CD4-positive, alpha-beta T cell (primary cell): ENCODE measurements around the gene DEPDC5. TPM values are rescaled to one million over a fixed set of nuclear protein-coding genes. Genes with fewer than 3 reads are reported as not detected.

Experiments used
- ATAC-seq: fragments of 200-7000 bp; cut with Tn5 transposase; one replicate; pipeline ENCODE4 v1.10.0; 2022; ENCODE audit warnings: mild to moderate bottlenecking; ENCODE audit not compliant: poor library complexity
- CTCF ChIA-PET: fragments of 350-600 bp; sonication (Branson Sonifier 250); formaldehyde crosslinking; loops from one replicate; lab custom pipeline; 2021; ENCODE audit warnings: antibody characterized with exemption, inconsistent platforms; lab: Charles Lee
- POLR2A ChIA-PET: fragments of 350-600 bp; sonication (Branson Sonifier 250); formaldehyde crosslinking; loops from one replicate; lab custom pipeline; 2021; ENCODE audit warnings: antibody characterized with exemption, inconsistent platforms; lab: Charles Lee
- DNase-seq, 14 experiments: peaks; one replicate each; pipeline ENCODE4 v3.0.0-alpha.2; 2013 to 2020; ENCODE audit warnings: mixed read lengths in 2 of 14
- H3K27ac ChIP-seq, 2 donors: one replicate each; pipeline versions ENCODE4 v1.5.1 to v1.7.0; 2013; ENCODE audit warnings: low read length in 2 of 2, low read depth in 1 of 2, mild to moderate bottlenecking in 1 of 2
- H3K27me3 ChIP-seq, 2 experiments: 1 replicate in 1 of 2; 2 replicates in 1 of 2; pipeline versions ENCODE4 v1.6.1 to v1.7.0; 2013; ENCODE audit warnings: low read length in 2 of 2, control low read depth in 1 of 2, mild to moderate bottlenecking in 1 of 2, moderate library complexity in 1 of 2; ENCODE audit not compliant: insufficient read depth in 2 of 2, control insufficient read depth in 1 of 2
- H3K36me3 ChIP-seq: one replicate; pipeline ENCODE4 v1.6.1; 2013; ENCODE audit warnings: low read length, control low read depth; ENCODE audit not compliant: insufficient read depth
- H3K4me1 ChIP-seq: one replicate; pipeline ENCODE4 v1.6.1; 2013; ENCODE audit warnings: low read length, control low read depth; ENCODE audit not compliant: insufficient read depth
- H3K4me3 ChIP-seq: one replicate; pipeline ENCODE4 v1.5.1; 2013; ENCODE audit warnings: mild to moderate bottlenecking, low read length, moderate library complexity
- H3K9me3 ChIP-seq, 2 experiments: 1 replicate in 1 of 2; 2 replicates in 1 of 2; pipeline versions ENCODE4 v1.6.1 to v1.7.0; 2013; ENCODE audit warnings: low read length in 2 of 2, mild to moderate bottlenecking in 2 of 2, control low read depth in 1 of 2, moderate library complexity in 1 of 2; ENCODE audit not compliant: control insufficient read depth in 1 of 2, insufficient read depth in 1 of 2
- H3K27ac Mint-ChIP-seq: one replicate; pipeline ENCODE4 v1.8.0; 2020; ENCODE audit warnings: mixed read lengths
- H3K27me3 Mint-ChIP-seq: one replicate; pipeline ENCODE4 v1.8.0; 2021; ENCODE audit warnings: mixed read lengths
- H3K36me3 Mint-ChIP-seq: one replicate; pipeline ENCODE4 v1.8.0; 2021; ENCODE audit warnings: low read depth, mixed read lengths
- H3K4me1 Mint-ChIP-seq: one replicate; pipeline ENCODE4 v1.8.0; 2021; ENCODE audit warnings: low read depth, mixed read lengths
- H3K4me3 Mint-ChIP-seq: one replicate; pipeline ENCODE4 v1.8.0; 2020; ENCODE audit warnings: mild to moderate bottlenecking, mixed read lengths
- H3K9me3 Mint-ChIP-seq: one replicate; pipeline ENCODE4 v1.8.0; 2020; ENCODE audit warnings: mixed read lengths
- CTCF ChIP-seq: fragments of 200-600 bp; IDR thresholded peaks from one replicate; pipeline ENCODE4 v1.8.0; 2022; ENCODE audit warnings: antibody characterized with exemption, mild to moderate bottlenecking
- intact Hi-C, 2 experiments: fragments of 100-400 bp; cut with DNase I in 1 of 2; cut with micrococcal nuclease in 1 of 2; formaldehyde crosslinking; loops; one replicate each; pipeline versions ENCODE4 v1.15.1 to v1.9.0; 2023 to 2025; cut with DNase I, micrococcal nuclease
- total RNA-seq, 174 experiments: library from RNA in 2 of 174; stranded (reverse) in 2 of 174; gene quantifications; one replicate each; pipeline ENCODE4 v1.2.3 and lab custom pipeline; 2021 to 2026

Gene DEPDC5
- total RNA-seq, 2 experiments from 2014 or later: 32.9 to 36.6 TPM

- ATAC-seq (no peak), DNase-seq (peak in 1 of 14 experiments; percentile 24)
- POLR2A ChIA-PET: interaction anchor here (0.9 to 6.1 kb wide), 5 partner anchors 11 to 284 kb away, joined by 3 to 48 read pairs (median 6); partner anchors contain the start of gene PISD
- Histone ChIP-seq H3K36me3 (peaks cover 15% of the 10 kb centered on the region), H3K4me1 (peaks cover 33% of the 10 kb centered on the region), H3K27me3 (no peaks in the 10 kb centered on the region), H3K27ac (peak overlapping the region; percentile 77 to 84), H3K9me3 (no peaks in the 10 kb centered on the region), H3K4me3 (peak overlapping the region; percentile 73)
- H3K4me1 Mint-ChIP-seq: peaks cover 22% of the 10 kb centered on the region
- H3K36me3 Mint-ChIP-seq: peaks cover 14% of the 10 kb centered on the region
- intact Hi-C loops: loop anchor here (2.0 to 10.0 kb wide), 6 partner anchors 25 to 1351 kb away; partner anchors contain the start of genes PES1 (in 1 of the 2) and SFI1 (in 1 of the 2)
- TF ChIP-seq CTCF: no peak
- no peaks in the 10 kb centered on the region for H3K27me3 Mint-ChIP-seq
- no peak overlapping the region for H3K4me3 Mint-ChIP-seq
- no peaks in the 10 kb centered on the region for H3K9me3 Mint-ChIP-seq
- no peak overlapping the region for H3K27ac Mint-ChIP-seq
- CTCF ChIA-PET: interaction anchor here (1.5 to 2.8 kb wide), 4 partner anchors 15 to 280 kb away, joined by 3 to 17 read pairs (median 6); no protein-coding TSS in a partner anchor
Measured at GRCh38 chr22:31945971-31946680, 192.3 kb downstream of the DEPDC5 start.

- Histone ChIP-seq H3K9me3 (no peaks in the 10 kb centered on the region), H3K36me3 (peaks cover 15% of the 10 kb centered on the region), H3K27me3 (no peaks in the 10 kb centered on the region), H3K4me1 (peaks cover 42% of the 10 kb centered on the region), H3K27ac (peak overlapping the region in 1 of 2 donors; percentile 84), H3K4me3 (no peak overlapping the region)
- ATAC-seq (peak; percentile 48), DNase-seq (peak in 6 of 14 experiments; percentile 14 to 78 (median 65))
- peak overlapping the region; percentile 21 for H3K4me3 Mint-ChIP-seq
- H3K27ac Mint-ChIP-seq: peak overlapping the region; percentile 61
- TF ChIP-seq CTCF: peak; percentile 73
- ChIA-PET CTCF (interaction anchor here (0.8 to 2.8 kb wide), 3 partner anchors 10 to 23 kb away, joined by 4 to 17 read pairs (median 4); no protein-coding TSS in a partner anchor), POLR2A (interaction anchor here (0.6 to 6.1 kb wide), 6 partner anchors 9 to 285 kb away, joined by 3 to 48 read pairs (median 4); partner anchors contain the start of gene PISD)
- peaks cover 15% of the 10 kb centered on the region for H3K36me3 Mint-ChIP-seq
- intact Hi-C loops: loop anchor here (1.0 to 10.0 kb wide), 6 partner anchors 75 to 1352 kb away; partner anchors contain the start of gene PES1 (in 1 of the 2)
- no peaks in the 10 kb centered on the region for H3K9me3 Mint-ChIP-seq
- no peaks in the 10 kb centered on the region for H3K27me3 Mint-ChIP-seq
- H3K4me1 Mint-ChIP-seq: peaks cover 34% of the 10 kb centered on the region
Measured at GRCh38 chr22:31947296-31947695, 193.5 kb downstream of the DEPDC5 start.

- H3K4me1 ChIP-seq: peaks cover 46% of the 10 kb centered on the region
- CTCF ChIA-PET: interaction anchor here (0.9 to 2.8 kb wide), 3 partner anchors 13 to 280 kb away, joined by 3 to 17 read pairs (median 4); no protein-coding TSS in a partner anchor
Measured at GRCh38 chr22:31948002-31948401, 194.2 kb downstream of the DEPDC5 start.

More at GRCh38 chr22:31948002-31948401, 194.2 kb downstream of the DEPDC5 start:
- peaks cover 15% of the 10 kb centered on the region for H3K36me3 Mint-ChIP-seq
- peaks cover 37% of the 10 kb centered on the region for H3K4me1 Mint-ChIP-seq
- TF ChIP-seq CTCF: no peak
- intact Hi-C loops: loop anchor here (5.0 to 10.0 kb wide), 4 partner anchors 76 to 1353 kb away; partner anchors contain the start of gene PES1 (in 1 of the 2)
- no peak overlapping the region for H3K4me3 ChIP-seq
- no peaks in the 10 kb centered on the region for H3K27me3 Mint-ChIP-seq
- no peaks in the 10 kb centered on the region for H3K9me3 ChIP-seq
- no peak for DNase-seq
- H3K27ac ChIP-seq: no peak overlapping the region
- H3K4me3 Mint-ChIP-seq: no peak overlapping the region
- POLR2A ChIA-PET: interaction anchor here (1.1 to 1.4 kb wide), 3 partner anchors 22 to 282 kb away, joined by 3 to 4 read pairs (median 3); no protein-coding TSS in a partner anchor
- H3K27me3 ChIP-seq: no peaks in the 10 kb centered on the region
- peaks cover 15% of the 10 kb centered on the region for H3K36me3 ChIP-seq
- H3K9me3 Mint-ChIP-seq: no peaks in the 10 kb centered on the region
- H3K27ac Mint-ChIP-seq: no peak overlapping the region
- no peak for ATAC-seq
